Stimulated activated CD8-positive, alpha-beta memory T cell treated with anti-CD3 and anti-CD28 coated beads, Interleukin-12 subunit alpha, Interleukin-12 subunit beta, amount 100 ng/mL, for 1 hour (primary cell): Measurements from ENCODE around the gene CPNE7.
A peak's percentile ranks its signal among the peaks of the same experiment; 100 is the strongest.

ENCODE experiments used
- DNase-seq: peaks from one replicate; pipeline ENCODE4 v3.0.0-alpha.2; 2020; ENCODE audit warnings: low read depth

Gene CPNE7

DNA sequence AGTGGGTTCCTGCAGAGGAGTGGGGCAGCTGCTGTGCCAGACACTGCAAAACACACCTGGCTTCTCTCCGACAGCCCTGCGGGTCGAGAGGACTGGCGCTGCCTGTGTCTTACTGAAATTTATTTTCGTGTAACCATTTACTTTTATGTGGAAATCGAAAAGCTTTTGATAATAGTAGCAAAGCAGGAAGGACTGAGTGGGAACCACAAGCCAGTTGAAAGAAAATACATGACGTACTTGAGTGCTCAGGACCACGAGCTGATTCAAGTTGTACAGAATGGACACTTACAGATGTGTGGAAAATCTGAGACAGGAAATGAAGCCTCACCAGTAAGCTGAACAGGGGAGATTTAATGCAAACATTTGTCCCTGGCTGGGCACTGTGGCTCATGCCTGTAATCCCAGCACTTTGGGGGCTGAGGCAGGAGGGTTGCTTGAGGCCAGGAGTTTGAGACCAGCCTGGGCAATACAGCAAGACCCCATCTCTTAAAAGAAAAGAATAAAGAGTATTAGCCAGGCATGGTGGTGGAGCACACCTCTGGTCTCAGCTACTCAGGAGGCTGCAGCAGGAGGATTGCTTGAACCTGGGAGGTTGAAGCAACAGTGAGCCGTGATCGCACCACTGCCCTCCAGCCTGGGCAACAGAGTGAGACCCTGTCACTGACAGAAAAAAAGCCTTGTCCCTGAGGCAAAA is 26.4 kb upstream of the CPNE7 start:
- DNase-seq, result no peak

DNA sequence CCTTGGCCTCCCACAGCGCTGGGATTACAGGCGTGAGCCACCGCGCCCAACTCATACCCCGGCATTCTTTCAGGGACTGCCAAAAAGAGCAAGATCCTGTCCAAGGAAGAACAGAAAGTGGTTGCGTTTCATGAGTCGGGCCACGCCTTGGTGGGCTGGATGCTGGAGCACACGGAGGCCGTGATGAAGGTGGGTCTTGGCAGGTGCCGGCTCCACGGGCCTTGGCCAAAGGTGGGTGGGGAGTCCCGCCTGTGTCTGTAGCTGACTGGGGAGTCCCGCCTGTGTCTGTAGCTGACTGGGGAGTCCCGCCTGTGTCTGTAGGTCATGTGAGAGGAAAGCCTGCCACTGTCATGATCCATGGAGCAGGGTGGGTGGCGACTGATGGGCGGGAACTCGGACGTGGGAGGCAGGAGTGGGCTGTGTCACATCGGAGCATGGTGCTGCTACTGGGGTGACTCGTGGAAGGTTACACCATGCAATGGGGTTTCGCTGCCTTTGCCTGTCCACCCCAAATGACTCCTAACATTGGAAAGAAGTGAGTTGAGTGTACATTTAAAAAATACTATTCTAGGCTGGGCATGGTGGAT is 25.0 kb upstream of the CPNE7 start:
- no peak for DNase-seq

DNA sequence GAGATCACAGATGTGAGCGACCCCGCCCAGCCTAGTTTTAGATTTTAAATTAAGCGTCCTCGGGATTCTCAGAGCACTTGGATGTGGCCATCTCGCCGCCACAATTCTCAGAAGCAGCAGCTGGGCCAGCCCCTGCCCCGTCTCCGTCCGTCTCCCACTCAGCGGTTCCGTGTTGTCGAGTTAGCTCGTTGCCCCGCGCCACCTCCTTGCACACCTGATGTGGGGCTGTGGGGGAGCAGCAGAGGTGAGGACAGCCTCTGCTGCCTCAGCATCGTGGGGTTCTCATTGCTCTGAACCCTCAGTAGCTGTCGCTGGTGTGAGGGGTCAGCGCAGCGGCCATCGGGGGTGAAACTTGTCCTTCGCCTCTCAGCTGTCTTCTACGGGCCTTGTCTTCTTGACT is 23.2 kb upstream of the CPNE7 start:
- no peak for DNase-seq

DNA sequence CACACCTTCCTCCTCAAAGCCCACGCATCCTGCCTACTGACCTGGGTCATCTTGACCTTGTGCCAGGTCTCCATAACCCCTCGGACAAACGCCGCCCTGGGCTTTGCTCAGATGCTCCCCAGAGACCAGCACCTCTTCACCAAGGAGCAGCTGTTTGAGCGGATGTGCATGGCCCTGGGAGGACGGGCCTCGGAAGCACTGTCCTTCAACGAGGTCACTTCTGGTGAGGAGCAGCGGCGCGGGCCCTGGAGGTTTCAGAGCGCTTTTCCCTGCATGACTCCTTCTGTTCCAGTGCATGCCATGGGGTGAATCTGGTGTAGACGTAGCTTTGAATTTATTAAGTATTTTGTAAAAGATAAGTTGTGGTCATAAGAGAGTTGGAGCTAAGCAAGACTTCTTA is 22.6 kb upstream of the CPNE7 start:
- no peak for DNase-seq

DNA sequence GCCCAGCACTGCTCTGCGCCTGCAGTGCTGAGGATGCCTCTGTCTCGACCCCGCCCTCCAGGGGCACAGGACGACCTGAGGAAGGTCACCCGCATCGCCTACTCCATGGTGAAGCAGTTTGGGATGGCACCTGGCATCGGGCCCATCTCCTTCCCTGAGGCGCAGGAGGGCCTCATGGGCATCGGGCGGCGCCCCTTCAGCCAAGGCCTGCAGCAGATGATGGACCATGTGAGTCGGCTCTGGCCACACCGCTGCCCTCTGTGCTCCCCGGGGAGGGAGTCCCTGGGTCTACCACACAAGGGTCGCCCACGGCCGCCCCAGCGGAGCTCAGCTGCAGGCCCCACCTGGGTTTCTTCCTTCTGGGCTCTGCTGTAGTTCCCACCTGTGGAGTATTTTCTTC is 21.8 kb upstream of the CPNE7 start:
- no peak for DNase-seq

DNA sequence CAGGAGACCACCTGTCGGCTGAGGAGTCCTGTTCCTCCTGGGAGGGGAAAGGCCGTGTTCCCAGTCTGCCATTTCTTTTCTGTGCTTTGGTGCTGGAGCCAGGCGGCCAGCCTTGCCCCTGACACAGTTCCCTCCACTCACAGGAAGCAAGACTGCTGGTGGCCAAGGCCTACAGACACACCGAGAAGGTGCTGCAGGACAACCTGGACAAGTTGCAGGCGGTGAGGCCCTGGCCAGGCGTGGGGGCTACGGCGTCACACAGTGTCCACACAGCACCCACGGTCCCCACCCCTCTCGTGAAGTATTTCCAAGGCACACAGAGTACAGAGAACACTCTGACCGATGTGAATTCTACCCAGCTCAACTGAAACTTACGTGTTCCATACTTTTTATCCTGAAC is 21.2 kb upstream of the CPNE7 start:
- no peak for DNase-seq

DNA sequence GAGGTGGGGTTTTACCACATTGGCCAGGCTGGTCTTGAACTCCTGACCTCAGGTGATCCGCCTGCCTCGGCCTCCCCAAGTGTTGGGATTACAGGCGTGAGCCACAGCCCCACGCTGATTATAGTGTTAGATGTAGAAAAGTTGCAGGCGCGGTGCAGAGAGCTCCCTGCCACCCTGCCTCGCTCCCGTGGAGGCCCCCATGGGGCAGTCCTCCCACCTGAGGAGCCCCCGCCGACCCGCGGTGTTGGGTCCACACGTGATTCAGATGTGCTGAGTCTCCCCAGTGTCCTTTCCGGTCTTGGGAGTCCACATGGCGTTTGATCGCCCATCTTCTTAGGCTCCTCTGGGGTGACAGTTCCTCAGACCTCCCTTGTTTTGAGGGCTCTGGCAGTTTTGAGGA is 20.3 kb upstream of the CPNE7 start:
- no peak for DNase-seq

DNA sequence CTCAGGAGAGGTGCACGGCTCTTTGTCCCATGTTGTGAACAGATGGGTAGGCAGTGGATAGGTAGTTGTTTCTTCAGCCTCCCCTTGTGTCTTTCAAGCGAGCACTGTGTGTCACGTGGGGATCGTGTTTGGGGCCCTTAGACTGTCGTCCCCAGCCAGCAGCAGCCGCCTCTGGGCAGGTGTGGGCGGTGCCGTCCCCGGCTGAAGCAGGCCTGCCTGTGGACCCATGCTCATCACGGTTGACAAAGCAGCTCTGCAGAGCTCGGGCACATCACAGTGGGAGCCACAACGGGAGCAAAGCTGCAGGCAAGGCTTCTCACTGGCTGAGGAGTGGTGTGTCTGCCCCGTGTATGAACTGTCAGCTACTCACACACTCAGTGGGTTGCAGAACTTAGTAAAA is 19.8 kb upstream of the CPNE7 start:
- no peak for DNase-seq

DNA sequence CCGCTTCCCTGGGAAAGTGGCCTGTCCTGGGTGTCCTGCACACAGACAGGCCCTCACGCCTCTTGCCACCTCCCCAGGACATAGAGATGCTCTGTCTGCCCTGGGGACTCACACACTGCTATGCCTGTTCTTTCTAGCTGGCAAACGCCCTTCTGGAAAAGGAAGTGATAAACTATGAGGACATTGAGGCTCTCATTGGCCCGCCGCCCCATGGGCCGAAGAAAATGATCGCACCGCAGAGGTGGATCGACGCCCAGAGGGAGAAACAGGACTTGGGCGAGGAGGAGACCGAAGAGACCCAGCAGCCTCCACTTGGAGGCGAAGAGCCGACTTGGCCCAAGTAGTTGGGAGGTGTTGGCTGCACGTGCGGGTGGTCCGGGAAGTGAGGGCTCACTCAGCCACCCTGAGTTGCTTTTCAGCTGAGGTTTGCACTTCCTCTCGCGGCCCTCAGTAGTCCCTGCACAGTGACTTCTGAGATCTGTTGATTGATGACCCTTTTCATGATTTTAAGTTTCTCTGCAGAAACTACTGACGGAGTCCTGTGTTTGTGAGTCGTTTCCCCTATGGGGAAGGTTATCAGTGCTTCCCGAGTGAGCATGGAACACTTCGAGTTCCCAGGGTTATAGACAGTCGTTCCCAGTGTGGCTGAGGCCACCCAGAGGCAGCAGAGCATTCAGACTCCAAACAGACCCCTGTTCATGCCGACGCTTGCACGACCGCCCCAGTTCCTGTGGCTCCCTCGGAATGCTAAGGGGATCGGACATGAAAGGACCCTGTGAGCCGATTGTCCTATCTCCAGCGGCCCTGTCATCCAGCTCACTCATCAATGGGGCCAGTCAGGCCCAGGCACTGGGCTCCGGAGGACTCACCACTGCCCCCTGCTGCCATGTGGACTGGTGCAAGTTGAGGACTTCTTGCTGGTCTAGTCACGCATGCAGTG is 18.5 kb upstream of the CPNE7 start:
- DNase-seq, result peak; percentile 56

DNA sequence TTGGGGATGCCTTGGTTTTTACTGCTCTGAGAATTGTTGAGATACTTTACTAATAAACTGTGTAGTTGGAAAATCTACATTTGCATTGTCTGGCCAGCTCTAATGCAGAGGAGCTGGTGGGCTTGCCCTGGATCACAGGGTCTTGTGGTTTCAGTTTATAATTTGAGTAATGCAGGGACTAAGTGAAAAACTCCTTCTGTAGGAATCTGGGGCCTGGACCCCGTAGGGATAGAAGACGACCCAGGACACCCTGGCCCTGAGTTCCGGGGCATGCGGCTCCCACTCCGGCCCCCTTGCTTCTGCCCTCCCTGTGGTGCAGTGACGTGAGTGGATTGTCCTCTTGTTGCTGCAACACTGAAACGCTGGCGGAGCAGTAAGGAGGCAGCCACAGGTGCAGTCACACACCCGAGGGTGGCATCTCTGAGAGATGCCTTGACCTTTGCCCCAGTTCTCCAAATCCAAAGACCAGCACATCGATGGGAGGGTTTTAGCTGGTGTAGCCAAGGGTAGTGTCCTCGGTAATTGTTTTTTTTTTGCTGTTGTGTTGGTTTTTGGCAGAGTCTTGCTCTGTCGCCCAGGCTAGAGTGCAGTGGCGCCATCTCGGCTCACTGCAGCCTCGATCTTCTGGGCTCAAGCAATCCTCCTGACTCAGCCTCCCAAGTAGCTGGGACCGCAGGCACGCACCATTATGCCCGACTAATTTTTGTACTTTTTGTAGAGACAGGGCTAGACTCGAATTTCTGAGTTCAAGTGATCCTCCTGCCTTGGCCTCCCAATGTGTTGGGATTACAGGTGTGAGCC is 17.7 kb upstream of the CPNE7 start:
- no peak for DNase-seq

DNA sequence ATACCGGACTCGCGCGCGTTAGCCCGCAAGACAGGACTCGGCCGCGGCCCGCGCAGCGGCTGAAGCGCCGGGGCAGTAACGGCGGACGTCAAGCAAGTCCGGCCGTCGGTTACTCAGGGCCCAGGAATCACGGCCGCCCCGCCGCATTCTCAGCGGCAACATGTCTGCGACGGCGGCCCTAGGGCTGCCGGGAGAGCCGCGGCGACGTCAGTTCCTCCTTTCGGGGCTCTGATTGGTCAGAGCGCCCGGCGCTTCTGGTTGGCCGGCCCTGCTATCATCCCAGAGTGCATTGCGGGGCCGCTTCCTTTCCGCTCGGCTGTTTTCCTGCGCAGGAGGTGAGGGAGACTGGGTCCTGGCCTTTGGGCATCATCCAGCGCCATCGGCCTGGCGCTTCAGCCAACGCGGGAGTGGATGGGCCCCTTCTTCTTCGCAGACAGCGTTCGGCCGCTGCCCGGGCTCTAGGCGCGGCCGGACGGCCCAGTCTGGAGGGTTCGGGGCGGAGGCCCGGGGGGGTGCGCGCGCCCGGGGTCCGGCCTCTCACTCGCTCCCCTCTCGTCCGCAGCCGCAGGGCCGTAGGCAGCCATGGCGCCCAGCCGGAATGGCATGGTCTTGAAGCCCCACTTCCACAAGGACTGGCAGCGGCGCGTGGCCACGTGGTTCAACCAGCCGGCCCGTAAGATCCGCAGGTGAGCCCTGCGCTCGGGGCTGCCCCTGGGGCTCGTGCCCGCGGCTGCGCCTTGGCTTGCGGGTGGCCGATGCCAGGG is 15.0 kb upstream of the CPNE7 start, which contains the start of gene RPL13:
Gene RPL13 (plus strand): TSS at position 305 of the 764 bp plus-strand sequence. CDS start 278 bp downstream, at position 583.
- peak; percentile 87 for DNase-seq

DNA sequence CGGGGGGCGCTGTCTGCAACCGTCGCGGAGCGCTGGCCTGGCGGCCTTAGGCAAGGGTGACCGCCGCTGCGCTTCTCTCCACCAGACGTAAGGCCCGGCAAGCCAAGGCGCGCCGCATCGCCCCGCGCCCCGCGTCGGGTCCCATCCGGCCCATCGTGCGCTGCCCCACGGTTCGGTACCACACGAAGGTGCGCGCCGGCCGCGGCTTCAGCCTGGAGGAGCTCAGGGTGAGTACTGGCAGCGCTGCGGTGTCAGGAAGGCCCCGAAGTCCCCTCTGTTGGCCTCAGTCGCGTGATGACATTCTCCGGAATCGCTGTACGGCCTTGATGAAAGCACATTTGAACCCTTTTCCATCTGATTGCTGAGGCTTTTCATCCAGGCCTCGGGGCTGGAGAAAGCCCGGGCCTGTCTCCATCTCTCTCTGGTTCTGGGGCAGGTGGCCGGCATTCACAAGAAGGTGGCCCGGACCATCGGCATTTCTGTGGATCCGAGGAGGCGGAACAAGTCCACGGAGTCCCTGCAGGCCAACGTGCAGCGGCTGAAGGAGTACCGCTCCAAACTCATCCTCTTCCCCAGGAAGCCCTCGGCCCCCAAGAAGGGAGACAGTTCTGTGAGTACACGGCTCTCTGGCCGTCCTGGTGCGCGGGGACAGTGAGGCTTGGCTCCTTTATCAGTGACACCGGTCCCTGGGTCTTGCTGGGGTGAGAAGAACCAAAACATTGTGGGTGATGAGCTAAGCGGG is 14.2 kb upstream of the CPNE7 start:
- no peak for DNase-seq

DNA sequence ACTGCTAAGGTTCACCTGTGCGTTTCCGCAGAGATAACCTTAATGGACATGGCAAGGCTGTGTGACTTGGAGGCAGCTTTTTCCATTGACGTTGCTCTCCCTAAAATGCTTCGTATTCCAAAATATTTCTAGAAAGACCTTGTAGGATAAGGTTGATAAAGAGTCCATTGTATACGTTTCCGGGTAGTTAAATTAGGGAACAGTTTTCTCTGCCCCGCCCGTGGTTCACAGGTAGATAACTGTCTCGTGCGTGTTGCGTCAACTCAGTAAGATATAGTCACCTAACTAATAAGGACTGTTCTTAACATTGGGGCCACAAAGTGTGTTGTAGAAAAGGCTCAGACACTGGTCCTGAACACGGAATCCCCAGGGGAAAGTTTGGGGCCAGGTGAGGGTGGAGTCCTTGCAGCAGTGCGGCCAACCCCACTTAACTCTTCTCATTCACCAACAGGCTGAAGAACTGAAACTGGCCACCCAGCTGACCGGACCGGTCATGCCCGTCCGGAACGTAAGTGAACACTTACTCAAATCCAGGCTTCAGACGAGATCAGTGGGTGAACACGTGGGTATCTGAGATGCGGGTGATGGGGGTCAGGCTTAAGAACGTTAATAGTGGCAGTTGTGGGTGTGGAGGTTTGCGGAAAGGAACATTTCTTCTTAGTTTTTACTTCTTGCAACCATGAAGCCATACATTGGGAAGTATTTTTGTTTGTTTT is 13.5 kb upstream of the CPNE7 start:
- no peak for DNase-seq

DNA sequence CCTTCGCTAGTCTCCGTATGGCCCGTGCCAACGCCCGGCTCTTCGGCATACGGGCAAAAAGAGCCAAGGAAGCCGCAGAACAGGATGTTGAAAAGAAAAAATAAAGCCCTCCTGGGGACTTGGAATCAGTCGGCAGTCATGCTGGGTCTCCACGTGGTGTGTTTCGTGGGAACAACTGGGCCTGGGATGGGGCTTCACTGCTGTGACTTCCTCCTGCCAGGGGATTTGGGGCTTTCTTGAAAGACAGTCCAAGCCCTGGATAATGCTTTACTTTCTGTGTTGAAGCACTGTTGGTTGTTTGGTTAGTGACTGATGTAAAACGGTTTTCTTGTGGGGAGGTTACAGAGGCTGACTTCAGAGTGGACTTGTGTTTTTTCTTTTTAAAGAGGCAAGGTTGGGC is 12.6 kb upstream of the CPNE7 start:
- DNase-seq, result no peak

DNA sequence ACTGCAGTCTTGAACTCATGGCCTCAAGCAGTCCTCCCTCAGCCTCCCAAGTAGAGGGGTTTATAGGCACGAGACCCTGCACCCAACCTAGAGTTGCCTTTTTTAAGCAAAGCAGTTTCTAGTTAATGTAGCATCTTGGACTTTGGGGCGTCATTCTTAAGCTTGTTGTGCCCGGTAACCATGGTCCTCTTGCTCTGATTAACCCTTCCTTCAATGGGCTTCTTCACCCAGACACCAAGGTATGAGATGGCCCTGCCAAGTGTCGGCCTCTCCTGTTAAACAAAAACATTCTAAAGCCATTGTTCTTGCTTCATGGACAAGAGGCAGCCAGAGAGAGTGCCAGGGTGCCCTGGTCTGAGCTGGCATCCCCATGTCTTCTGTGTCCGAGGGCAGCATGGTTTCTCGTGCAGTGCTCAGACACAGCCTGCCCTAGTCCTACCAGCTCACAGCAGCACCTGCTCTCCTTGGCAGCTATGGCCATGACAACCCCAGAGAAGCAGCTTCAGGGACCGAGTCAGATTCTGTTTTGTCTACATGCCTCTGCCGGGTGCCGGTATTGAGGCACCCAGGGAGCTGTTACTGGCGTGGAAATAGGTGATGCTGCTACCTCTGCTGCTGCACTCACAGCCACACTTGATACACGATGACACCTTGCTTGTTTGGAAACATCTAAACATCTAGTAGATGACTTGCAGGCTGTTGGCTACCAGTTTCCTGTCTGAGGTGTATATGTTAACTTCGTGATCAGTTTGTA is 11.7 kb upstream of the CPNE7 start:
- no peak for DNase-seq

DNA sequence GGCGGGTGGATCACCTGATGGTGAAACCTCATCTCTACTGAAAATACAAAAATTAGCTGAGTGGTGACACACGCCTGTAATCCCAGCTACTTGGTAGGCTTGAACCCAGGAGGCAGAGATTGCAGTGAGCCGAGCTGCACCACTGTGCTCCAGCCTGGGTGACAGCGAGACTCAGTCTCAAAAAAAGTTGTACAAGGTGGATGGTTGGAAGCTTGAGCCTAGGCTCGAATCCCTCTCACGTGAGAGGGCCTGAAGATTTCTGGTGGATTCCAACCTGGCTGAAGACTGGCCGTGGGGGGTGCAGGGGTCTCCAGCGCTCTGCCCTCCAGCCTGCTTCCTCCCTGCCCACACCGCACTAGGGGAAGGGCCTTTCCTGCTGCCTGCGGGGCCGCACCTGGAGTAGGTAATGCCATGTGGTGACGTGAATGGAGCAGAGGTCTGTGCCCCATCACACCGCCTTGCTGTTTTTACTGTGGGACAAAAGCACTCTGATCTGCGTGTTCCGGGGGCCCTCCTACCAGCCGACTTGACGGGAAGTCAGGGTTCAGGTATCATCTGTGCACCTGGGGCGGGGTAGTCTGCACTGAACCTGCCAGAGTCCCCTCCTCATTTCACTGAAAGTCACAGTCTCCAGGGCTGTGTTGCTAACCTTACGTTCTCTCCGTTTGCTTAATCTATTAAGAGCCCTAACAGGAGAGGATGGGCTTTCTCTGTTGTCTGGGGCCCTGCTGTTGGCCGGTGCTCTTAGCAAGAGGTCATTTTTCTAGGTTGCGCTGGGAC is 10.9 kb upstream of the CPNE7 start:
- no peak for DNase-seq

DNA sequence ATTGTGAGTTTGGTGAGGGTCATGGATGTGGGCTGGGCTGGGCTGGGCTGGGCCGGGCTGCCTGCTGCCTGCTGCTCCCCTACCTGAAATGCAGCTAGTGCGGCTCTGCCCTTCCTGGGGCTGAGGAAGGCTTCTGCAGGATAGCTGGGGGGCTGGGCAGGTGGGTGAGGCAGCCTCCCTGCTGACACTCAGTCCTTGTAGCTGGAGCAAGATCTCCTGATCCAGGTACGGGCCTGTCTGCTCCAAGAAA is 10.4 kb upstream of the CPNE7 start:
- DNase-seq, result no peak

DNA sequence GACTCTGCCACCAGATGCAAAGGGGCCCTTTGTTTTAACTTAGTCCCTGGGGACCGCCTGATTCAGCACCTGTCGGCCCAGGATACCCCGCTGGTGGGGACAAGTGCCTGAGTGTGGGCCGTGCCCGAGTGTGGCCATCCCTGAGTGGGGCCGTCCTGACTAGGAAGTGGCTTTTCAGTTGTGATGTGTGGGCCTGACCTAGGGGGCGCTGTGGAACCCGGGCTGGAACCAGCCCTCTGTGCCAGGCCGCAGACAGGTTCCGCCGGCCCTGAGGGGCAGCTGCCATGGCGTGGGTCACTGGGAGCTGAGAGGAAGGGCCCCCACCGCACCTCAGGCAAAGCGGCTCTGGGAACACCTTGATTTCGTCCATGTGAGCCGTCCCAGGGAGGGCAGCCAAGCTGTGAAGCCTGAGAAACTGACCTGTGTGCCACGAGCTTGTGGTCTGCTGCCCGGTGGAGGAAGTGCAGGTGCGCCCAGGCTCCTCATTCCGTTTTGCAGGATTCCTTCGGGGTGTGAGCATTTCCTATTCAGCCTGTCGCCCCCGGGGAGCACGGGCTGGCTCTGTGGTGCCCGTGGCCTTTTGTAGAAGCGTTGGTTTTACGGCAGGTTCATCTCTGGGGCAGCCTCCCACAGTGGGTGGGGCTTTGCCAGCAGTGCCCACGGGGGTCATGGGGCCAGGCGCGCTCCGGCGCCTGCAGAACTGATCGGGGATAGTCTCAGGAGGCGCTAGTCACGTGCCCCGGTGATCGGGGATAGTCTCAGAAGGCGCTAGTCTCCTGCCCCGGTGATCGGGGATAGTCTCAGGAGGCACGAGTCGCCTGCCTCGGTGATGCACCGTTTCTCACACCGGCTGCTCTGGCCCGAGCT is 9.8 kb upstream of the CPNE7 start:
- no peak for DNase-seq
